Mucosa of rectum (tissue), 2 donors: ENCODE data around the gene DNAJC6.
A peak's percentile ranks its signal among the peaks of the same experiment; 100 is the strongest.

Experiments
- H3K27ac ChIP-seq, 2 donors: one replicate each; pipeline ENCODE4 v1.7.0; 2013; ENCODE audit warnings: inconsistent platforms in 2 of 2, low read depth in 2 of 2, low read length in 2 of 2
- H3K27me3 ChIP-seq, 2 donors: one replicate each; pipeline ENCODE4 v1.7.0; 2013; ENCODE audit warnings: low read length in 2 of 2; ENCODE audit not compliant: control insufficient read depth in 2 of 2, insufficient read depth in 2 of 2
- H3K36me3 ChIP-seq, 2 donors: one replicate each; pipeline ENCODE4 v1.7.0; 2013; ENCODE audit warnings: low read length in 2 of 2; ENCODE audit not compliant: control insufficient read depth in 2 of 2, insufficient read depth in 2 of 2
- H3K4me1 ChIP-seq, 2 donors: one replicate each; pipeline ENCODE4 v1.7.0; 2013; ENCODE audit warnings: low read length in 2 of 2, mild to moderate bottlenecking in 1 of 2; ENCODE audit not compliant: control insufficient read depth in 2 of 2, insufficient read depth in 2 of 2
- H3K4me3 ChIP-seq, 2 donors: one replicate each; pipeline ENCODE4 v1.7.0; 2013; ENCODE audit warnings: low read length in 2 of 2
- H3K9ac ChIP-seq, 2 donors: one replicate each; pipeline ENCODE4 v1.7.0; 2013; ENCODE audit warnings: low read length in 2 of 2, low read depth in 1 of 2, mild to moderate bottlenecking in 1 of 2
- H3K9me3 ChIP-seq, 2 donors: one replicate each; pipeline ENCODE4 v1.7.0; 2013; ENCODE audit warnings: low read length in 2 of 2; ENCODE audit not compliant: control insufficient read depth in 2 of 2
- donor health status: healthy.
- donor health status: Normal muscosa, but diverticular disease.

DNAJC6 gene

DNA sequence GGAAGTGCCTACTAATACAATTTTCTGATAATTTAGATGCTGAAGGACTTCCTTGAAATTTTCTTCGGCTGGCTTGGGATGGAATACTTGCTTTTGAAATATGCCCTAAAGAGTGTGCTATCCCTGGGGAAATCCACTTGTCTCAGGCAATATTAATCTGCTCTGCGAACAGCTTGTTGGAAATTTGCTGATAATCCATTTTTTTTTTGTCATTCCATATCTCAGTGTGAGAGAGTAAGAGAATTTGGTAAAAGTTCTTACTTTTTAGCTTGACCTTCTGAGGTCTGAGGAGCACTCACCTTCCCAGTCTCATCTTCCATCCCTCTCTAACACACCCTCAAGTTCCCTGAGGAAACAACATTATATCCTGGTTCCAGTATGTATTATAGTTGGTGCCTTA lies 36.8 kb downstream of the DNAJC6 start:
- Histone ChIP-seq H3K27me3 (no peaks in the 10 kb centered on the region), H3K4me1 (no peaks in the 10 kb centered on the region), H3K4me3 (no peak overlapping the region), H3K36me3 (no peaks in the 10 kb centered on the region), H3K27ac (no peak overlapping the region), H3K9ac (no peak overlapping the region), H3K9me3 (no peaks in the 10 kb centered on the region)

DNA sequence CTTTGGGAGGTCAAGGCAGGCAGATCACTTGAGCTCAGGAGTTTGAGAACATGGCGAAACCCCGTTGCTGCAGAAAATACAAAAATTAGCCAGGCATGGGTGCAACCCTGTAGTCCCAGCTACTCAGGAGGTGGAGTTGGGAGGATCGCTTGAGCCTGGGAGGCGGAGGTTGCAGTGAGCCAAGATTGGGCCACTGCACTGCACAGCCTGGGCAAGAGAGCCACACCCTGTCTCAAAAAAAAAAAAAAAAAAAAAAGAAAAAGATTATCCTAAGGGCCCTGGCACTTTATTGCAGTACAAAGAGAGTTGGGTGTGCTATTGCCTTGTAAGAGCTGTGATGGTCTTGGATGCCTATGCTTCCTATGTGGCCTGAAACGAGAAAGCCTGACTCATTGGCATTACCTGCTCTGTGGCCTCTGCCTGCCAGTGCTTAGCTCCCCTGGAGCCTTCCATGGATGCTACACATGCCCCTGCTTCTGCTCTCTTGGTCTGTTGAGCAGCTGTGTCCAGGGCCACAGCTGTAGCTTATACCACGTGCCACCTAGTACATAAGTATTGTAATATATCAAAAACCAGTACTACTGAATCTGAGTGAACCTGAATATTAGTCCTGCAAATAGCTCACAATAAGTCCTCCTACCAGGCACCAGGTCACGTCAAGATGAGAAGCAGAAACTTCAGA lies 45.8 kb downstream of the DNAJC6 start:
- Histone ChIP-seq H3K4me3 (no peak overlapping the region), H3K9me3 (no peaks in the 10 kb centered on the region), H3K9ac (no peak overlapping the region), H3K4me1 (no peaks in the 10 kb centered on the region), H3K27ac (no peak overlapping the region), H3K27me3 (no peaks in the 10 kb centered on the region), H3K36me3 (no peaks in the 10 kb centered on the region)

DNA sequence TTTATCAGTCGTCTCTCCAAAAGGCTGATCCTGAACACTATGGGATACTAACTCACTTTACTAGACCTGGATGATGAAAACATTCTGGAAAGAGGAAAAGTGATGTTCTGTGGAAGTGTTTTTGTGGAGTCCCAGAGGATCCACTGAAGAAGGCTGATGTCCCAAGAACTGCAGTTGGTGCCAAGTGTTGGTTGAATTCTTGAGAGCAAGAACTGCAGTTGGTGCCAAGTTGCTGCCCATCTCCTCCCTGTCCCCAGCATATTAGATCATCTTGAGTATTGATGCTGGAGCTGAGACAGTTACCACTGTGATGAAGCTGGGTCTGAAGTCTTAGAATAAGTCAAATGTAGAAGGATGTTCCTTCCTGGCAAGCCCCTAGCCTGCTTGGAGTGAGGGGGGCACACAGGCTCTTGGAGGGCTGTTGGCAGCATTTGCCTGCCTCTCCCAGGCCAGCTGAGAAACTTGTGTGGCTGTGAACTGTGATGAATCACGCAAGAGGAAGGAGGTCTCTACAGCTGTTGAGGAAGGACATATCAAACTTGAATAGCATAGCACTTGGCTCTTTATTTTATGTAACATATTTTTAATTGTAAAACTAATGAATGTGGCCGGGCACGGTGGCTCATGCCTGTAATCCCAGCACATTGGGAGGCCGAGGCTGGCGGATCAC lies 48.1 kb downstream of the DNAJC6 start:
- H3K36me3 ChIP-seq, result no peaks in the 10 kb centered on the region
- H3K27me3 ChIP-seq, result no peaks in the 10 kb centered on the region
- H3K9me3 ChIP-seq, result no peaks in the 10 kb centered on the region
- no peak overlapping the region for H3K4me3 ChIP-seq
- no peak overlapping the region for H3K9ac ChIP-seq
- H3K27ac ChIP-seq, result no peak overlapping the region
- H3K4me1 ChIP-seq, result no peaks in the 10 kb centered on the region

DNA sequence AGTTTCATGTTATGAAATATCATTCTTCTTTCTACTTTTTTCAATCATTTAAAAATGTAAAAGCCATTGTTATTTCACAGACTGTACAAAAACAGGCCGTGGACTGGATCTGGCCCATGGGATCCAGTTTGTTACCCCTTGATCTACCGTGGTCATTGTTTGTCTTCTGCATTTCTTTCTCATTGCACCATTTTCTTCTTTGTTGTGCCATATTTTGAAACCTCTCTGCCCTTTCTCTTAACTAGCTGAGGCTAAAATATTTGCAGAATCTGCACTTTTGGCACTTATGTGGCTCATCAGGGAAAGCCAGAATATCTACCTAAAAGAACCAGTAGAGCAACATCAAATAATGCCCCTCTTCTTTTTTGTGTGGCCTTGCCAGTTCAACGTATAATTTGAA lies 50.5 kb downstream of the DNAJC6 start:
- no peaks in the 10 kb centered on the region for H3K9me3 ChIP-seq
- H3K27me3 ChIP-seq, result no peaks in the 10 kb centered on the region
- no peaks in the 10 kb centered on the region for H3K36me3 ChIP-seq
- H3K4me3 ChIP-seq, result no peak overlapping the region
- peak overlapping the region in 1 of 2 donors; percentile 4 for H3K9ac ChIP-seq
- no peak overlapping the region for H3K27ac ChIP-seq
- no peaks in the 10 kb centered on the region for H3K4me1 ChIP-seq

DNA sequence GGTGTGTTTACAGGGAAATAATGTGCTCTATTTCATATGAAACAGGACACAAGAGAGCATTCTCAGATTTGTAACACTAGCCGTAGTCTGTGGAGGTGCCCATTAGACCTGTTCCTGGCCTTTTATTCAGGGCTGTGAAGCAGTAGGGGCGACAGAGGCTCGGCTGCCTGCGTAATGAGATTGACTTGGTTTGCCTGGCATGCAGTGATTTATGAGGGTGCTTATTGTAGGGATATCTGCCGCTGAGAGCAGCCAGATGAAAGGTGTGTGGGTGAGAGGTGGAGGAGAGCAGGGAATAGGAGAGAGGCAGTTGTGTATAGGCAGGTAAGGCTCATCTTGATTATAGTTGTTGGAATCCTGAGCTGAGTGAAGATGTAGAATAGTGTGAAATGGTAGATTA lies 51.3 kb downstream of the DNAJC6 start:
- Histone ChIP-seq H3K9ac (no peak overlapping the region), H3K27me3 (no peaks in the 10 kb centered on the region), H3K4me3 (no peak overlapping the region), H3K36me3 (no peaks in the 10 kb centered on the region), H3K9me3 (no peaks in the 10 kb centered on the region), H3K4me1 (no peaks in the 10 kb centered on the region), H3K27ac (no peak overlapping the region)

DNA sequence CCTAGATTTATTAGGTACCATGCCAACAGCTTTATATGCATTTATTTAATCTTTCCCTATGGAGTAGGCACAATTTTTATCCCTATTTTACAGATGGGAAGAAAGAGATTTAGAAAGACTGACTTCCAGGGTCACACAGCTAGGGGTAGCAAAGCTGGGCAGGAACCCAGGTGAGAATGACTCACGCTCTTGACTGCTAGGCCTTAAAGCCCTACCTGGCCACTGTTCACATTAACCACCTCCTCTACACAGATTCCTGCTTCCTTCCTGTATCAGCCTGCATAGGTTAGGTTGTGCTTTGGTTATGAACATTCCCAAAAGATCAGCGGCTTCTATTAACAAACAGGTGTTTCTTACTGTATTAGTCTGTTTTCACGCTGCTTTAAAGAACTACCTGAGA lies 53.2 kb downstream of the DNAJC6 start:
- Histone ChIP-seq H3K27me3 (no peaks in the 10 kb centered on the region), H3K9me3 (no peaks in the 10 kb centered on the region), H3K4me3 (no peak overlapping the region), H3K27ac (no peak overlapping the region), H3K36me3 (no peaks in the 10 kb centered on the region), H3K4me1 (no peaks in the 10 kb centered on the region), H3K9ac (no peak overlapping the region)

DNA sequence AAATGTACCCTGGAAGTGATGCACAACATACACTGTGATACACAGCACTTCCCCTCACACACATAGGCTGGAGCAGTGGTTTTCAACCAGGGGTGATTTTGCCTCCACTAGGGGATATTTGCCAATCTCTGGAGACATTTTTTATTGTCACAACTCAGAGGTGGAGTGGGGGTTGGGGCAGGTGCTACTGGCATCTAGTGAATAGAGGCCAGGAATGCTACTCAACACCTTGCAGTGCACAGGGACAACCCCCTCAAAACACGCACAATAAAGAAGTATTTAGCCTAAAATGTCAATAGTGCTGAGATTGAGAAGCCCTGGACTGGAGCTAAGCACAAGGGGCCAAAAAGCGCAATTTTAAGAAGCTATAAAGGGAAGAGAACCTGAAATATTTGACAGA lies 54.1 kb downstream of the DNAJC6 start:
- no peaks in the 10 kb centered on the region for H3K4me1 ChIP-seq
- no peaks in the 10 kb centered on the region for H3K9me3 ChIP-seq
- H3K27ac ChIP-seq, result no peak overlapping the region
- no peaks in the 10 kb centered on the region for H3K36me3 ChIP-seq
- H3K9ac ChIP-seq, result no peak overlapping the region
- H3K27me3 ChIP-seq, result no peaks in the 10 kb centered on the region
- no peak overlapping the region for H3K4me3 ChIP-seq

DNA sequence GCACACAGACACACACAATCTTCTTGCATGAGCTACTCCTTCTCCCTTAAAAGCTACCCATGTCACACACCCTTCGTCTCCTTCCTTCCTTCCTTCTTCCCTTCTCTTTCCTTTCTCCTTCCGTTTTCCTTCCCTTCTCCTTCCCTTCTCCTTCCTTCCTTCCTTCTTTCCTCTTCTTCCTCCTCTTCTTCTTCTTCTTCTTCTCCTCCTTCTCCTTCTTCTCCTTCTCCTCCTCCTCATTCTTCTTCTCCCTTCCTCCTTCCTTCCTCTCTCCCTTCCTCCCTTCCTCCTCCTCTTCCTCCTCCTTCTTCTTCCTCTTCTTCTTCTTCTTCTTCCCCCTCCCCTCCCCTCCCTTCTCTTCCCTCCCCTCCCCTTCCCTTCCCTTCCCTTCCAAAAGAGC lies 59.1 kb downstream of the DNAJC6 start:
- Histone ChIP-seq H3K4me3 (no peak overlapping the region), H3K36me3 (no peaks in the 10 kb centered on the region), H3K9ac (no peak overlapping the region), H3K27ac (no peak overlapping the region), H3K27me3 (no peaks in the 10 kb centered on the region), H3K9me3 (no peaks in the 10 kb centered on the region), H3K4me1 (no peaks in the 10 kb centered on the region)

DNA sequence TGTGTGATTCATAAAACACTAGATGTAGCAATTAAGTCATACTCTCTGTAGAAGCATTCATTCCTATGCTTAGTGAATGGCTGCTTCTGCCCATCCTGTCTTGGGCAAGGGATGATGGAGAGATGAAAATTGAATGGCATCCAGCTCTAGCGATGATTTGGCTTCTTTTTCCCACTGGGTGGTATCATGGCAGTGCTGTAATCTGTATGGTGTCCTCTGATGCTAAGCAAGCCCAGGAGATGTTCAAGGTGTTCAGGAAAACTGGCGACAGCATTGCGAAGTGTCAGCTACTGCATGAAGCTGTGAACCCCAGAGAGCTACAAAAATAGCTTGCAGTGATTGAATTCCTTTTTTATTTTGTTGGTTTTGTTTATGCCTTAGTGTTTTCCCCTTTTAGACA lies 62.2 kb downstream of the DNAJC6 start:
- H3K27ac ChIP-seq, result no peak overlapping the region
- no peak overlapping the region for H3K9ac ChIP-seq
- H3K36me3 ChIP-seq, result no peaks in the 10 kb centered on the region

DNA sequence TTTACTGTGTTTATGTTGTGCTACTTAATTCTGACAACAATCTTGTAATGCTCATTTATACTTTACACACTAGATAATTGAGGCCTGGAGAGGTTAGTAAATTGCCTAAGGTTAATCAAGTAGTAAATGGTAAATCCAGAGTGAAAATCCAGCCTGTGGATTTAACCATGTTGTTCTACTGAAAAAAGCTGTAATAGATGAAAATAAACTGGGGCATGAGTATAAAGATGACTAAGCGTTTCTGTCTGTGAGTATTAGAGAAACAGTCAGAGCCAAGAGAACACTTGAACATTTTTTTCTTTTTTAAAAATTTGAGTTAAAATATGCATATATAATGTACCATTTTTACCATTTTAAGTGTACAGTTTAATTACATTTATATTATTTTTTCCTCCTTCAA lies 63.2 kb downstream of the DNAJC6 start:
- Histone ChIP-seq H3K4me1 (no peaks in the 10 kb centered on the region), H3K4me3 (no peak overlapping the region), H3K9ac (no peak overlapping the region), H3K36me3 (no peaks in the 10 kb centered on the region), H3K27me3 (no peaks in the 10 kb centered on the region), H3K9me3 (no peaks in the 10 kb centered on the region), H3K27ac (no peak overlapping the region)

More for the DNA sequence above, 62.2 kb downstream of the DNAJC6 start:
- H3K9me3 ChIP-seq, result no peaks in the 10 kb centered on the region
- no peaks in the 10 kb centered on the region for H3K4me1 ChIP-seq
- H3K27me3 ChIP-seq, result no peaks in the 10 kb centered on the region
- H3K4me3 ChIP-seq, result no peak overlapping the region
